Muscle layer of colon (tissue), 2 donors: ENCODE results near the gene PEX26.
"Not testable (repeated sequence)": the region's sequence is repeated elsewhere in the genome, so short reads cannot be mapped to it uniquely, and the experiment has no call there.

Experiments used
- H3K27ac ChIP-seq: one replicate; pipeline ENCODE4 v1.7.0; 2013; ENCODE audit warnings: low read depth, mild to moderate bottlenecking, low read length, moderate library complexity
- H3K27me3 ChIP-seq, 2 donors: one replicate each; pipeline ENCODE4 v1.7.0; 2013; ENCODE audit warnings: low read length in 2 of 2, mild to moderate bottlenecking in 2 of 2; ENCODE audit not compliant: insufficient read depth in 2 of 2, control insufficient read depth in 1 of 2
- H3K36me3 ChIP-seq: one replicate; pipeline ENCODE4 v1.7.0; 2013; ENCODE audit warnings: mild to moderate bottlenecking, low read length; ENCODE audit not compliant: insufficient read depth
- H3K4me1 ChIP-seq: one replicate; pipeline ENCODE4 v1.7.0; 2013; ENCODE audit warnings: mild to moderate bottlenecking, low read length; ENCODE audit not compliant: insufficient read depth
- H3K4me3 ChIP-seq, 2 donors: one replicate each; pipeline ENCODE4 v1.7.0; 2013; ENCODE audit warnings: low read length in 2 of 2, low read depth in 1 of 2, mild to moderate bottlenecking in 1 of 2, moderate library complexity in 1 of 2
- H3K9ac ChIP-seq: one replicate; pipeline ENCODE4 v1.7.0; 2013; ENCODE audit warnings: low read length
- H3K9me3 ChIP-seq: one replicate; pipeline ENCODE4 v1.7.0; 2013; ENCODE audit warnings: mild to moderate bottlenecking, low read length
- donor health status: abdominal sarcoma.
- donor health status: Adenocarcinoma of cecum.

The PEX26 gene

GRCh38 chr22:18136563-18137320 lies 59.0 kb downstream of the PEX26 start:
- no peak overlapping the region for H3K27ac ChIP-seq
- no peak overlapping the region for H3K4me3 ChIP-seq
- no peak overlapping the region for H3K9ac ChIP-seq
- H3K36me3 ChIP-seq: no peaks in the 10 kb centered on the region
- H3K4me1 ChIP-seq: no peaks in the 10 kb centered on the region
- H3K27me3 ChIP-seq: no peaks in the 10 kb centered on the region
- H3K9me3 ChIP-seq: no peaks in the 10 kb centered on the region

GRCh38 chr22:18141004-18141403 lies 63.2 kb downstream of the PEX26 start:
- H3K36me3 ChIP-seq, H3K27ac ChIP-seq, H3K9ac ChIP-seq, H3K4me1 ChIP-seq, H3K9me3 ChIP-seq, H3K4me3 ChIP-seq, H3K27me3 ChIP-seq: not testable (repeated sequence)

- Histone ChIP-seq H3K36me3 (no peaks in the 10 kb centered on the region), H3K27ac (no peak overlapping the region), H3K4me1 (no peaks in the 10 kb centered on the region), H3K4me3 (no peak overlapping the region), H3K27me3 (no peaks in the 10 kb centered on the region), H3K9ac (no peak overlapping the region), H3K9me3 (no peaks in the 10 kb centered on the region)
Measured at GRCh38 chr22:18144105-18144504, 66.3 kb downstream of the PEX26 start.

- H3K27me3 ChIP-seq: no peaks in the 10 kb centered on the region
- no peaks in the 10 kb centered on the region for H3K4me1 ChIP-seq
- H3K9me3 ChIP-seq: no peaks in the 10 kb centered on the region
- no peaks in the 10 kb centered on the region for H3K36me3 ChIP-seq
- H3K4me3 ChIP-seq: no peak overlapping the region
- no peak overlapping the region for H3K27ac ChIP-seq
- no peak overlapping the region for H3K9ac ChIP-seq
Measured at GRCh38 chr22:18145676-18146388, 68.0 kb downstream of the PEX26 start.

DNA sequence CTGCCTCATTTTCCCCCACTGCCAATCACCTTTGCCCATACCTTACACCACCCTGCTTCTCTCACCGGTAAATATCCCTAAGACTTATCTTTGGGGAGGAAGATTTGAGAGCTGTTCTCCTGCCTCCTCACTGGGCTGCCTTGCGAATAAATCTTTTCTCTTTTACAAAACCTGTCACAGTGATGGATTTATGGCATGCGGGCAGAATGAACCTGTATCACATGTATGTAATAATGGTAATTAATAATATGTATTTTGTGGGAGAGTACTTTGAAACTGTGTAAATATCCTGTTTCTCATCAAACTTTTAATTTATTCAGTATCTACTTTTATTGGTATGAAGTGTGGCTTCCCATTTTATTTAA lies 68.6 kb downstream of the PEX26 start:
- H3K27me3 ChIP-seq: no peaks in the 10 kb centered on the region
- no peak overlapping the region for H3K27ac ChIP-seq
- no peaks in the 10 kb centered on the region for H3K4me1 ChIP-seq
- no peaks in the 10 kb centered on the region for H3K36me3 ChIP-seq
- H3K4me3 ChIP-seq: no peak overlapping the region
- no peaks in the 10 kb centered on the region for H3K9me3 ChIP-seq
- H3K9ac ChIP-seq: no peak overlapping the region

DNA sequence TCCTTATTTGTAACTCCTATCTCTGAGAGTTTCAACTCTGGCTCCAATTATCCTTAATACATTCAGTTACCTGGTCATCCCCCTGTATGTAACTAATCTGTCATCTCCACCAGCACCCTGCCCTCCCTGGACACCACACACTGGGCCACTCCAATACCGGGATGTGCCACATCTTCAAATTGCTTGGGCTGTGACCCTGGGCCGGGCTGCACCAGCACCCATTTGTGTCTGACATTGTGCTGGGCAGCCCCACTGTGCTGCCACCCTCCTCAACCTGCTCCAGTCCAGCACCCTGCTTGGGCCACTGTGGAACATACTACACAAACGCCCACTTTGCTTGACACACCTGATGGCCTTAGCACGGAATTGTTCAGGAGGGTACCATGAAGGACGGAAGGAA lies 70.0 kb downstream of the PEX26 start:
- H3K4me3 ChIP-seq: no peak overlapping the region
- H3K9ac ChIP-seq: no peak overlapping the region
- no peaks in the 10 kb centered on the region for H3K36me3 ChIP-seq
- H3K9me3 ChIP-seq: no peaks in the 10 kb centered on the region
- H3K27me3 ChIP-seq: no peaks in the 10 kb centered on the region
- H3K4me1 ChIP-seq: no peaks in the 10 kb centered on the region
- H3K27ac ChIP-seq: no peak overlapping the region

DNA sequence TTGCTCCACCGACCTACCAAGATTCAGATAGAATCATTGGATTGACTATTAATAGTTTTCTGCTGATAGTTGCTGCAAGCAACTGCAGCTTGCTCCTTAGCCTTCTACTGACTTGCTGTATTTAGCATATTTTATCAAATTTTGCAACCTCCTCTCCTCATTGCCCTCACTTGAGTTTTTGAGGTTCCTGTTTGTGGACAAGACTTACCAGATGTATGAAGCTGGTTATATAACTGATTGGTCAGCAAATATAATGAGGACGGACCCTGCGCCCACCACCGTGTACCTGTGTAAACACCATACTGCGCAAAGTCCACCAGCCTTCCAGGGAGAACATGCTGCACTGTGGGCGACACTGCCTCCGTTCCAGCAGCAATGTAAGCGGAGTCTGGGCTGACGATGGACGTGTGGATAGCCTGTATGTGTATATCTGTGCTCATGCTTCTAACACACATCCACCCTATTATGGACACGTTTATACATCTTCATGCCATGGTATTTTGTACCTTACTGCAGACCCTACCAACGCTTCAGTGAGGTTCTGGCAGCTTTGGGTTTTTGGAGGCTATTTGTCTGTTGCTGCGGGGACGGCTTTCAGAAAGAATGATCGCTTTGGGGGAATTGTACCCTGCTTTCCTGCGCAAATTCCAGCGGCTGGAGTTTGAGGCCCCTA lies 70.6 kb downstream of the PEX26 start:
- no peaks in the 10 kb centered on the region for H3K36me3 ChIP-seq
- no peak overlapping the region for H3K4me3 ChIP-seq
- H3K9ac ChIP-seq: no peak overlapping the region
- H3K27ac ChIP-seq: no peak overlapping the region
- no peaks in the 10 kb centered on the region for H3K4me1 ChIP-seq
- H3K27me3 ChIP-seq: no peaks in the 10 kb centered on the region
- H3K9me3 ChIP-seq: no peaks in the 10 kb centered on the region

DNA sequence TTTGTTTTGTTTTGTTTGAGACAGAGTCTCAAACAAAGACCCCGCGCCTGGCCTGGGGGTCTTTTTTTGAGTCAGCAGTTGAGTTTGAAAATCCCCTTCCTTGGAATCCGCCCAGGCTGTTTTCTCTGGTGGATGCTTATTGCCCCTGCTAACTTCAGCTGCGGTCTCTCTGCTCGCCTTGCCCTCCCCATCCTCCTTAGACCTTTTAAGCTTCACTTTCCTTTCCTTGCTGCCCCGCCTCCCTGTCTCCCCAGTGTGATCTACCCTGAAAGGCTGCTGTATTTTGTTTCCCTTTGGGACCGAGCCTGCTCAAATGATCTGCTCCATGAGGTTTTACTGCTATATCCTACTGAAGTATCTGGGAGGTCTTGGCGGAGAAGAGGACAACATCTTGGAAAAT lies 74.7 kb downstream of the PEX26 start:
- no peaks in the 10 kb centered on the region for H3K36me3 ChIP-seq
- no peak overlapping the region for H3K4me3 ChIP-seq
- H3K4me1 ChIP-seq: no peaks in the 10 kb centered on the region
- no peak overlapping the region for H3K27ac ChIP-seq
- no peaks in the 10 kb centered on the region for H3K27me3 ChIP-seq
- no peaks in the 10 kb centered on the region for H3K9me3 ChIP-seq
- no peak overlapping the region for H3K9ac ChIP-seq

- Histone ChIP-seq H3K27ac (no peak overlapping the region), H3K9me3 (no peaks in the 10 kb centered on the region), H3K27me3 (no peaks in the 10 kb centered on the region), H3K4me3 (no peak overlapping the region), H3K4me1 (no peaks in the 10 kb centered on the region), H3K9ac (no peak overlapping the region), H3K36me3 (no peaks in the 10 kb centered on the region)
Measured at GRCh38 chr22:18154821-18155390, 77.1 kb downstream of the PEX26 start.
